Right lobe of liver (tissue), 6 donors: Measurements from ENCODE around the gene CREM. TPM values are rescaled to one million over a fixed set of nuclear protein-coding genes. Genes with fewer than 3 reads are reported as not detected.

Source experiments
- ATAC-seq, 4 donors: fragments of 200-7000 bp; cut with Tn5 transposase; one replicate each; pipeline ENCODE4 v1.9.1; 2020; ENCODE audit warnings: mild to moderate bottlenecking in 4 of 4, moderate library complexity in 4 of 4
- DNase-seq, 3 donors: peaks; one replicate each; pipeline ENCODE4 v3.0.0-alpha.2; 2020
- H3K27ac ChIP-seq, 3 donors: fragments of 200-600 bp; one replicate each; pipeline ENCODE4 v1.8.0; 2022
- H3K27me3 ChIP-seq, 2 donors: fragments of 200-600 bp; one replicate each; pipeline ENCODE4 v1.8.0; 2022
- H3K36me3 ChIP-seq, 4 donors: fragments of 200-600 bp; sonication (generic) in 1 of 4; one replicate each; pipeline versions ENCODE4 v1.5.1 to v1.8.0; 2017 to 2022; ENCODE audit warnings: control low read depth in 1 of 4
- H3K4me1 ChIP-seq, 4 donors: fragments of 200-600 bp; sonication (generic) in 1 of 4; one replicate each; pipeline versions ENCODE4 v1.5.1 to v1.8.0; 2017 to 2022; ENCODE audit warnings: control low read depth in 1 of 4
- H3K4me3 ChIP-seq, 3 donors: fragments of 200-600 bp; one replicate each; pipeline ENCODE4 v1.8.0; 2022
- H3K9me3 ChIP-seq, 4 donors: fragments of 200-600 bp; sonication (generic) in 1 of 4; one replicate each; pipeline versions ENCODE4 v1.5.1 to v1.8.0; 2017 to 2022; ENCODE audit warnings: control low read depth in 1 of 4
- CTCF ChIP-seq, 4 donors: fragments of 200-600 bp in 3 of 4; fragments of 450-650 bp in 1 of 4; IDR thresholded peaks; one replicate each; pipeline versions ENCODE4 v1.5.1 to v1.8.0; 2016 to 2022; ENCODE audit warnings: antibody characterized with exemption in 4 of 4, mild to moderate bottlenecking in 2 of 4
- POLR2A ChIP-seq: fragments of 450-650 bp; IDR thresholded peaks from one replicate; pipeline ENCODE4 v1.6.1; 2017; ENCODE audit warnings: antibody characterized with exemption, mild to moderate bottlenecking
- WGBS: methylation state at CpG from one replicate; pipeline ENCODE4 v1.1.6; 2018; ENCODE audit warnings: low coverage, low lambda C conversion rate; ENCODE audit not compliant: insufficient coverage; ENCODE audit errors: missing lambda C conversion rate; 5-methylcytosine and 5-hydroxymethylcytosine counted together
- intact Hi-C, 2 donors: fragments of 100-400 bp; cut with DNase I; formaldehyde crosslinking; loops; one replicate each; pipeline versions ENCODE4 v1.11.2 to v1.14.1; 2022
- total RNA-seq, 6 experiments: library from RNA; depleted of rRNA in 2 of 6; stranded (reverse); fragments of >200 nt in 2 of 6; fragmentation: NEBNext Ultra II Directional in 3 of 6; extraction: Animal tissue kit (Norgen Biotek cat#: 25700) in 3 of 6; gene quantifications; one replicate each; pipeline versions ENCODE4 v1.1.0 to v1.2.4, GENCODE V29; 2016 to 2023
- donor health status: DM: no; HTN: yes; CAD: no.
- donor health status: DM: no; HTN: no; CAD: no.
- donor health status: DM: no; HTN: no; CAD: no.
- donor health status: DM: no; HTN: yes; CAD: no.
- donor health status: DM: no; HTN: yes; CAD: no.

CREM gene
- total RNA-seq, 6 experiments from 2014 or later = 16.3 to 34.1 (median 22.9) TPM

- intact Hi-C loops = no loop called here
- ATAC-seq = no peak
- H3K4me1 ChIP-seq = no peaks in the 10 kb centered on the region
- TF ChIP-seq CTCF (IDR thresholded peaks at IDR 0.05) (no peak), POLR2A (no peak)
- H3K27ac ChIP-seq = no peak overlapping the region
- no peaks in the 10 kb centered on the region for H3K36me3 ChIP-seq
- H3K27me3 ChIP-seq = no peaks in the 10 kb centered on the region
- H3K9me3 ChIP-seq = no peaks in the 10 kb centered on the region
- DNase-seq = no peak
- H3K4me3 ChIP-seq = no peak overlapping the region
- 89% methylated on average over 3 of the region's 3 CpGs for WGBS
These were observed 26.3 kb downstream of the CREM start for GRCh38 chr10:35152992-35153391.

GRCh38 chr10:35153716-35154115 lies 27.1 kb downstream of the CREM start:
- intact Hi-C loops = no loop called here
- no peaks in the 10 kb centered on the region for H3K4me1 ChIP-seq
- no peak overlapping the region for H3K27ac ChIP-seq
- ATAC-seq (peak in 2 of 4 donors; percentile 23 to 33), DNase-seq (no peak)
- no peak overlapping the region for H3K4me3 ChIP-seq
- TF ChIP-seq CTCF (IDR thresholded peaks at IDR 0.05) (no peak), POLR2A (no peak)
- WGBS = 28% methylated on average over 3 of the region's 4 CpGs
- no peaks in the 10 kb centered on the region for H3K27me3 ChIP-seq
- H3K36me3 ChIP-seq = no peaks in the 10 kb centered on the region
- H3K9me3 ChIP-seq = no peaks in the 10 kb centered on the region

- TF ChIP-seq CTCF (IDR thresholded peaks at IDR 0.05) (no peak), POLR2A (no peak)
These were observed 34.1 kb downstream of the CREM start for GRCh38 chr10:35160743-35161142.

GRCh38 chr10:35161906-35162305 lies 35.3 kb downstream of the CREM start:
- Histone ChIP-seq H3K27ac (no peak overlapping the region), H3K4me3 (no peak overlapping the region), H3K36me3 (no peaks in the 10 kb centered on the region), H3K4me1 (no peaks in the 10 kb centered on the region), H3K9me3 (no peaks in the 10 kb centered on the region), H3K27me3 (no peaks in the 10 kb centered on the region)
- intact Hi-C loops = no loop called here
- no peak for ATAC-seq
- 97% methylated on average over 2 of the region's 2 CpGs for WGBS
- TF ChIP-seq POLR2A (no peak), CTCF (IDR thresholded peaks at IDR 0.05) (no peak)
- no peak for DNase-seq

More at GRCh38 chr10:35160743-35161142, 34.1 kb downstream of the CREM start:
- DNase-seq (no peak), ATAC-seq (no peak)
- Histone ChIP-seq H3K36me3 (no peaks in the 10 kb centered on the region), H3K27me3 (no peaks in the 10 kb centered on the region), H3K9me3 (no peaks in the 10 kb centered on the region), H3K27ac (no peak overlapping the region), H3K4me3 (no peak overlapping the region), H3K4me1 (no peaks in the 10 kb centered on the region)
- intact Hi-C loops = no loop called here
- WGBS = 93% methylated on average over 1 of the region's 1 CpG

GRCh38 chr10:35165136-35165535 lies 38.5 kb downstream of the CREM start:
- Histone ChIP-seq H3K27me3 (no peaks in the 10 kb centered on the region), H3K9me3 (no peaks in the 10 kb centered on the region), H3K4me1 (no peaks in the 10 kb centered on the region), H3K27ac (no peak overlapping the region), H3K36me3 (no peaks in the 10 kb centered on the region), H3K4me3 (no peak overlapping the region)
- intact Hi-C loops = no loop called here
- ATAC-seq (no peak), DNase-seq (no peak)
- WGBS = 59% methylated on average over 2 of the region's 4 CpGs
- TF ChIP-seq POLR2A = no peak
- no peak for TF ChIP-seq CTCF (IDR thresholded peaks at IDR 0.05)
